GM12892 (cell line): Measurements from ENCODE around the gene EXTL1.

Experiments
- POLR2A ChIP-seq: IDR thresholded peaks from 2 replicates; pipeline ENCODE4 v1.6.1; 2011; ENCODE audit warnings: low read depth, low read length, control low read depth
- POLR2AphosphoS5 ChIP-seq: IDR thresholded peaks from 2 replicates; pipeline ENCODE4 v1.6.1; 2011; ENCODE audit warnings: low read depth, low read length, control low read depth
- TAF1 ChIP-seq: IDR thresholded peaks from 2 replicates; pipeline ENCODE4 v1.6.1; 2011; ENCODE audit warnings: low read depth, mild to moderate bottlenecking, control low read depth, low read length, borderline replicate concordance

- no peak for TF ChIP-seq POLR2A
- TF ChIP-seq POLR2AphosphoS5: no peak
- TF ChIP-seq TAF1: no peak
Measured at GRCh38 chr1:25990702-25991395, 30.7 kb upstream of the EXTL1 start.
